GM21390 (cell line): ENCODE results near the gene SLC8A1.

ENCODE experiments used
- ATAC-seq: cut with Tn5 transposase; IDR thresholded peaks from one replicate; pipeline ENCODE4 v1.9.1; 2021; ENCODE audit not compliant: unreplicated experiment

The SLC8A1 gene

DNA sequence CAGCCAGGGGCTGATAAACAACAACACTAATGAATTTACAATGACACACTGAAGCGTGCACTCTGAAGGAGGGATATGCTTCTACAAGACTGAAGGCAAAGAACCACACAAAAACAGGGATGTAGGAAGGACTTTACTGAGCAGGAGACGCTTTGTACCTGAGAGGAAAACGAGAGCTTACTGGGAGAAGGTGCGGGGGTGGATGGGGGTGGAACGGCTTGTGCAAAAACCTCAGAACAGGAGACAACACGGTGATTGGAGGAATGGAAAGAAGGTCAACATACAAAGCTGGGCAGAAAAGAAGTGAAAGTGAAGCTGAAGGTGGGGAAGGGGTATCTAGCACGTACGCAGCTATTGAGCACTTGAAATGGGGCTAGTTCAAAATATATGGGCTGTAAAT lies 93.1 kb downstream of the SLC8A1 start:
- no peak for ATAC-seq

DNA sequence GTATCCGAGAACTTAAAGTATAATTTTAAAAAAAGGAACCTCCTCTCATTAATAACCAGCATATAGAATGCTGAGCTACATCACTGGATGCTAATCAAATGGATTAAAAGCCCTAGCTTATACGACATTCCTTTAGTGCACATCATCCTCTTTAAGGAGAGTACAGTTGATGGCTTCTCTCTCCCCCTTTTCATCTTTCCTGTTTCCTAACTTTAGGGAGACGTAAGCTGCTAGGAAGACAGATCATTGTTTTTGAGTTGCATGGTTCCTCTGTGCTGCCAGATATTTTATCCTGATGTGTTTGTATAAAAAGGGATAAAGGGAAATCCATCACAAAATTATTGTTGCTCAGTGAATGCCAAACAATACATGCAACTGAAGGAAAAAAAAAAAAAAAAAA lies 94.2 kb downstream of the SLC8A1 start:
- ATAC-seq = no peak

DNA sequence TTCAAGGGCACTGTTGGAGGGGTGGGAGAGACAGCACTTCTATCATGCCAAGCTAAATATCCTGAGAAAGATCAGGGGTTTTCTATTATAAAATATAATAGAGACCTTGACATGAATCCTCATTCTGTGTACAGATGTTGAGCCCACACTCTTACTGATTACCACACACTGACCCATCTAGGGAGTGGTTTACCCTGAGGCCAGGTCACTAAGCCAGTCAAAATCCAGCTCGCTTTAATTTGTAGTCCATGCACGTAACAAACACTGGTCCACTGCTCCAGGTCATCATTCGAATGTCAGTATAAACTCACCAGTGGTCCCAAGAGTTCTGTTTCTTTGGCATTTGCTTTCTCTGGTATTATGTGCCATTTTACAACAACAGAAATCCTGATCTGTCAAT lies 96.4 kb downstream of the SLC8A1 start:
- no peak for ATAC-seq

DNA sequence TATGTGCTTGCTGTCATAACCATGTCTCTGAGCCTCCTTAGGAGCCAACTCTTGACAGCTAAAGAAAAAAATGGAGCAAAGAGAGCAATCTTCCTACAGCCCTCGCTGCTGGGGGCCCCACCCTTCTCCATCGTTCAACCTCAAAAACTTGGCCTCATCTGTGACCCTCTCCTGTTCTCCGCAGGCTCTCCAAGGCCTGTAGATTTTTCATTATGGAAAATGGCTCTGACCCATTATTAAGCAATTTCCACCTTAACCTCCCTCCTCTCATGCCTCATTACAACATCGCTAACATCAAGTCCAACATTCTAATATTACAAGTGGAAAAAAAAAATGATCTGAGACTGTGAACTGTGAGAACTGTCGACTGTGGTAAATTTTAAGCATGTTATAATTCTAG lies 98.7 kb downstream of the SLC8A1 start:
- no peak for ATAC-seq

DNA sequence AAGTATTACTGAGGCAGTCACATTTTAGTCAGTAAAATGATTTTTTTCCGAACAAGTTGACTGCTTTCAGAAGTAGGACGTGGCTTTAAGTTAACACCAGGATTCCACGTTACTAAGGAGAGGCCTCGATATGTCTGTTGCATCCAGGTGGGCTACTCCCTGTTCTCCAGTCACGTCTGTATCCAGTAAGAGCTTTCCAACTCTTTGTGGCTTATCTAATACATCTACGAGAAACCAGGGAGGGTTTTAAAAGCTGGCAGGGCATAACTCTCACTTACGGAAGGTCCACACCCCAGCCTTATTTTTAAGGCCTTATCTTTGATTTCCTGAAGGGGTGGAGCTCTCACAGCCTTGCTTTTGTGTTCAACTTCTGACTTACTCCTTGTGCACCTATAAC lies 99.2 kb downstream of the SLC8A1 start:
- ATAC-seq = no peak

DNA sequence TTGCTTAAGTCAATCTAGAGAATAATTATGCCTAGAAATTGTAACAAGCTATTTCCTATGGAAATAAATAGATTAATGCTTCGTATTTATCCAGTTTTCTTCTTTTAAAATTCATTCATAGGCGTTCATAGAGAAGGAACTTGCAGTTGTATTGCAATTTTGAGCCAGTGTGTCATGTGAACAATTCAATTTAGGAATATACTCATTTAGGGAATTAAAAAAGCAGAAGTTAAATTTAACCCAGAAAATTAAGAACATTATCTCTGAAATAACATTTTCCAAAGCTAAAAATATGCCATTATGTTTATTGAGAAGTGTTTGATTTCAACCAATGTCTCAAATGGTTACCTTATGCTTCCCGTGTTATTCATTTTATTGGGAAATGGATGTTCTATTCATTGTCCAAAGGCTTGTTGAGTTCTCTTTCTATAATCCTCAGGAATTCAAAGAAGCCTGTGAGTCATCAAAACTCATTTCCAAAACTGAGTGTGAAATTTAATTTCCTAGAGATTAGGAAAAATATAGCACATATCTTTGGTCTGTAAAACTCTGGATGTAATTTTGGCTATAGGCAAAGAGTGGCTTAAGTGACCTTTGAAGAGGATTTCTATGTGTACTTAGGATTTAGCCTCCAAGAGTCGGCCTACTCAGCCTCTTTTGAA lies 99.7 kb downstream of the SLC8A1 start:
- ATAC-seq = no peak

DNA sequence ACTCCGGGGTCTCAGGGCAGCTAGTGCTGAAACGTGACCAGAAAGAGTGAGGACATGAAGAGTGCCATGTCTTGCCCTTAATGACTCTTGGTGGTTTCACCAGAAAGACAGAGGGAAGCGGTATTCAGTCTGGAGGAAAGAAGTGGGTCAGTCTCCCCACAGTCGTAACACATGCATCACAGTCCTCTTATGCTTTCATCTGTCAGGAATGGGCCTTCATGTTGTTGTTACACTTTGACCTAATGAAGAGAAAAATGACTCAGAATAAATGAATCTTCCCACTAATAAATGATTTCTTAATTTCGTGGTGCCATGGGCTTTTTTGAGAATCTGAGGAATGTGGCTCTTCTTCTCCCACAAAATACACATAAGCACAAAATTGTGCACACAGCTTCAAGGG lies 103.2 kb downstream of the SLC8A1 start:
- no peak for ATAC-seq

DNA sequence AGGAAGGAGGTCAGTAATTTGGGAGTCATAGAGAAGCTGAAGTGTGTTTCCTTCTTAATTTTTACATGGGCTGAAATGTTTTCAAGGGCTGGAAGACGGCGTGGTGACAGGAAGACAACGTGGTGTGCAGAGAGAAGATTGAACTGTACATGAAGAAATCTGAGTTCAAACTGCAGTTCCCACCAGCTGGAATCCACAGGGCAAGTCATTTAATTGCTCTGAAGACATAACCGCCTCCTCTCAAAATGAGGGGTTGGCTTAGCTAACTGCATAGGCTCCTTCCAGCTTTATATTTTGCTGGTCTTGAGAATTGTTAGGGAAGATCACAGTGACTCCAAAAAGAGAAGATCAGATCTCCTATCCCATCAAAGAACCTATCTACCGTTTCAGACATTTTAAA lies 103.9 kb downstream of the SLC8A1 start:
- ATAC-seq = no peak

DNA sequence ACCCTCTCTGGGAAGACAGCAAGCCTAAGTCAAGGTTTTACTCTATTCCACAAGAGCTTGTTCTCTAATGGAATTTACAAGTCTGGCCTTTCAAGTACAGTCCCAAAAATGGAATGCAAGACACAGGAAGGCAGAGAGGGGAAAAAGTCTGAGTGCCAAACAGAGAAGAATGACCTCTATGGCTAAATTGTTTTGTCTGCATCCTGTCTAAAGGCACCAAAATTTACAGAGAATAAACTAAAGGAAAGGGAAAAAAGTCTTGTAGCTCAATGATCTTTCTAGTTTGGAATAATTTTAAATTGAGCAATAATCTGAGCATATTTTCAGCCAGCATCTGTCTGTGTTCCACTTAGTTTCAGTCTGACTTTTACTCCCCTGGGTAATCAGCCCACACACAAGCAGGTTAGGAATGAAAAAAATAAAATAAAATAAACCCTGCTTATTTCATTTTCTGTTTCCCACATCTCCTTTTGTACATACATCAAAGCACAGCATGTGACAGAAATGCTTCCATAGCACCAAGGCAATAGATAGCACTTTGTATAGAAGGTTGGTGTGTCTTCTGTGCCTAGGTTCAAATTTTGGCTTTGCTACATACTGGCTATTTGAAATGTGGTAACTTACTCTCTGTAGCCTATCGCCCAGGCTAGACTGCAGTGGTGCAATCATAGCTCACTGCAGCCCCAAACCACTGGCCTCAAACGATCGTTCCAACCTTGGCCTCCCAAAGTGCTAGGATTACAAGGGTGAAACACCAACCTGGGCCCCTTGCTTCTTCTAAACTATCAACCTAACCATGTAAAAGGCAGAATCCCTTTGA lies 105.1 kb downstream of the SLC8A1 start:
- ATAC-seq = peak; percentile 76

DNA sequence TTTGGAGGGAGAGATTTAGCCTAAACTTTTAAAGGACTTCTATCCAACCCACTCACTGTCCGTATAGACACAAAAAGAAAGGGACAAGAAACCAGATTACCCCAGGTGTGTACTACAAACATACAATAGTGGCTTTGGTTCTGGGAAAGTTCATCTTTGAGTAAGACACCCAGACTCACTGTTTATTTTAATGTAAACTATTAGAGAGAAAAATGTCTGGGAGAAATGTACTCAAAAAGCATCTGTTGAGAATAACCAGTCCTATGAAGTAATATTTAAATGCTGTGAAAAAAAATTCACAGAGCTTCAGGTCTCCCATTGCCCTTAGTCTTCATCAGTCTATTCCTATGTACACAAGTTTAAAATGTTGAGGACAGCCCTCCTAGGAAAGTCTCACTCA lies 107.5 kb downstream of the SLC8A1 start:
- no peak for ATAC-seq

DNA sequence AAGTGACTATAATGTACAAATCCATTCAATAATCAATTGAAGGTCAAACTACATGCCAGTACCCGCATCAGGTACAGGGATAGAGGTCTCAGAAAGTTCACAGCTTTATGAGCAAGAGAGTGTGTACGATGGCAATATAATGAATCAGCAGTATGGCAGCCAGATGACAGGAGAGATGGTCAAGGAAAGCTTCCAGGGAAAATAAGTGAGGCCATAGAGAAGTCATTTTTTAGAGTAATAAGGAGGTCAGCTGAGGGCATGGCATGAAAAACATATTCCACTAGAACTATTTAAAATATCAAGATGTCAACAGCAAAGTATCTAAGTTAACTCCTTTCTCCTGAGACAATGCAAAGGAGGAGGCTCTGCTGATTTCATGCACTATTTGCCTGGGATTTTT lies 108.0 kb downstream of the SLC8A1 start:
- no peak for ATAC-seq

DNA sequence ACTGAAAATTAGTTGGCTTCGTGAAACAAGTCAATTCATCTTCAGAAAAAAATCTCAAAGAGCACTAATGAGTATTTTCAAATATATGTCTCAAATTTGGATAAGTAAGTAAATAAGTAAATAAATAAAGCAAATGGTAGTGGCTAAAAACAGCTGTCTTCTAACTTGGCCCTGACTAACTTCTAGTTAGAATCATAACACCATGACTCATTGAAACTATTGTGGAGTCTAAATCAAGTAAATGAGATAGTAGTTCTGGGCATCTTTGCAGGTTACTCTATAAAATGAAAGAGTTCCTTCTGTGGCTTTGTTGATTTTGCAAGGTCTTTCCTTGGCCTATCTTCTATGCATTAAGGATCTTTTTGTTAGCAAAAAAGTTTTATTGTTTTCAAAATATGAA lies 110.7 kb downstream of the SLC8A1 start:
- ATAC-seq = no peak

DNA sequence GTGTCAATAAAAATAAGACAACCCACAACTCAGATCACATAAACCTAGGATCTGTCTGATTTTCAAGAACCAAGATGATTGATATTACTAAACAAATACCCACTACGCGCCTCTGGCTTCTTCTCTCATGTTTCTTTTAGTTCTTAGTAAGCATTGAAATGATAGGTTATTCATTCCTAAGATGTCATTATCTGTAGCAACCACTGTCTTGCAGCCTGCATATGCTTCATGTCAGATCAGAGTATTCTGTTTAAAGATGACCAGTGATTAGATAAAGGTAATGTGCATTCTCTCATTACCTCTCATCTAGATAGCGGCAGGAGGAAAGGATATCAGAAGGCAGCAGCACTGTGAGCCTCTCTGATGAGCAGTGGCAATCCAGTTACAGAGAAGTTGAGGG lies 112.9 kb downstream of the SLC8A1 start:
- ATAC-seq = no peak

DNA sequence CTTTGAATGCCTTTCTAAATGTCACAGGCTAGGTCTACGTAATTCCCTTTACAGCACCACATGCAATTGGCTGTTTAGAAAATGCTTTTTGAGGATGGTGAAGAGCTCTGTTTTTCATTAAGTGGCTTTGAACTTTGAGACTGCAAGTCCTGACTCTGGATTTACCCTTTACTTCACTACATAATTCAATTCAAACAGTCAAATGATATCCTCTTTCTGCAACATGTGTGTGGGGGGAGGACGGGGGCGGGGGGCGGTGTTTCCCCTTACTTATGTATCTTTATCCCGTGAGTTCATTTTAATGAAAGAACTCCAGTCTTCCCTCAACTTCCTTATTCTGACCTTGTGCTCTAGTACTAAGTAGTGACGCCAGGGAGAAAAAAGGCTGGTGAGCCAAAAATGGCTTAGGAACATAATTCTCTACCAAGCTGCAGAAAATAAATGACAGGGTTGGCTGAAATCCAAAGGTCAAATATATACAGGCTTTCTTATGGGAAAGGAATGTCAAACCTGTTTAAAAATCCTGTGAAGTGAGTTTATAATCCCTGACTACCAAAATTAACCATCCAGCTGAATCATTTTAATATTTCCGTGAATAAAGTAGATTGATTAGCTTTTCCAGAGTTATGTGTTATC lies 119.6 kb downstream of the SLC8A1 start:
- ATAC-seq = no peak

DNA sequence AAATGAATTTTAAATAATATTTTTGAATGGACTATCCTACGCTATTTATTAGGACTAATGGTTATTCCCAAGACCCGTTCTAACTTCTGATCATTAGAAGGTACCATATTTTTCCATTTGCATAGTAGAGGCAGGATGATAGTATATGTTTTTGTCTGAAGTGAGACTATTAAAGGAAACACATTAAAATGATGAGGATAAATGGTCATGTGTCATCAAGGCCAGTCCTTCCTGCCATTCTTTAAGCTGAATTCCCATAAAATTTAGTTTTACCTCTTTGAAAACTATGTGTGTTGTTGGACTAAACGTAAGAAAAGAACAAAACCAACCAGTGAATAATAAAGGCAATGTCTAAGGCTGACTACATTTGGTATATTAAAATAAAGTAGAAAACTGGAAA lies 121.8 kb downstream of the SLC8A1 start:
- ATAC-seq = no peak

DNA sequence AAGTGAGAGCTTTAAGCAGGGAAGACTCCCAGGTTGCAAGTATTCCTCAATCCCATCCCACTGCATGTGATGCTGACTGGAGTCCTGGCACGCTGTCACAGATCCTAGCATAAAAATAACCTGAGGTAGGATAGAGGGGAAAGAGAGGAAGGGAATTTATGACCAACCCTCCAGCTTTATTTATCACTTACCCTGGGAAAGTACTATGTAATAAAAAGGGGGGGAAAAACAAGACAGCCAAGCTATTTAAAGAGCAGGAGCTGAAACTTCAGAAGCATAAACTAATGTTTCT lies 122.2 kb downstream of the SLC8A1 start:
- no peak for ATAC-seq

DNA sequence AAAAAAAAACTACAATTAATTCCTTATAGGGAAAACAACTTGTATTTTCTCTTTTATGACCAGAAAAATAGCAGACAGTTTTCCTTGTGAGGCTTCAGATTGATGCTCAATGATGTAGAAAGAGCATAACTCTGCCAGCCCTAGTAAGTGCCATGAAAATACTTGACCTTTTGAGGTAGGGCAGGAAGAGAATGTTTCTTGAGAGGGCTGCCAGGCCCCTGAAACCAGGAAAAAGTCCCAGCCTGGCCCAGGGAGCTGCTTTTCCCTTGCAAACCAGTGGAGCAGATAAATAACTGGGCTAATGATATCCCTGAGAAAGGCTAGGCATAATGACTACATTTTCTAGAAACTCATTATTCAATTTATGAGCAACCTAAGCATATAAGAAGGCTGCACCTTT lies 126.8 kb downstream of the SLC8A1 start:
- ATAC-seq = no peak

DNA sequence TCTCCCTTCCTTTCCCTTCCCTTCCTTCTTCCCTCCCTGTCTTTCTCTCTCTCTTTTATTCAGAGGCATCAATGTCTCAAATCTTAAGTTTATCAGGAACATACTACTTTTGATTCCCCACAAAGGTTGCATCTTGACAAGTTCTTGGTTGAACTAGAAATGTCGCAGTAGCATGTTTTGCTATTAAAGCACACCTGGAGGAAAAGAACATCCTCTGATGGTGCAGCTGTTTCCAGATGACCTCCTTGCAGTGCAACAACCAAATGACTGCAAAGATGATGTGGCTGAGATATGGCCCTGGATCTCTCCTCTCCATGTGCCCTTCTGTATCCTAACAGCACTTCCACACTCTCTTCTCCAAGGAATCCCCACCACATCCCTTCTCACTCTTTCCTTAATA lies 127.2 kb downstream of the SLC8A1 start:
- ATAC-seq = no peak

DNA sequence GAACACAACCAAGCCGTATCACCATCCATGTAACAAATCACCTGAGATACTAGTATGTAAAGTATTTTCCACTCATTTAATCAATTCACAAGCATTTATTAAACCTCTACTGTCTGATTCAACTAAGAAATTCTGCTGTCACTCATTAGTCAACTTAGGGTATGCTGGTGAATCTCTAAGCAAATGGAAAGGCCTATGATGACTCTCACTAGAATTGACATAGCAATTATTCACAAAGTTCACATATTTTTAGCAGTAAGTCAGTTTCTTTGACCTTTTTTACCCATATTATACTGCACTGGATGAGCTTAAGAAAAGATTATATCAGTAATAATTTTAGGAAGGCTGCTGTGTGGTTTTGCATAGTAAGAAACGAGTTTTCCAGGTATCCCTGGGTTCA lies 130.1 kb downstream of the SLC8A1 start:
- ATAC-seq = no peak

DNA sequence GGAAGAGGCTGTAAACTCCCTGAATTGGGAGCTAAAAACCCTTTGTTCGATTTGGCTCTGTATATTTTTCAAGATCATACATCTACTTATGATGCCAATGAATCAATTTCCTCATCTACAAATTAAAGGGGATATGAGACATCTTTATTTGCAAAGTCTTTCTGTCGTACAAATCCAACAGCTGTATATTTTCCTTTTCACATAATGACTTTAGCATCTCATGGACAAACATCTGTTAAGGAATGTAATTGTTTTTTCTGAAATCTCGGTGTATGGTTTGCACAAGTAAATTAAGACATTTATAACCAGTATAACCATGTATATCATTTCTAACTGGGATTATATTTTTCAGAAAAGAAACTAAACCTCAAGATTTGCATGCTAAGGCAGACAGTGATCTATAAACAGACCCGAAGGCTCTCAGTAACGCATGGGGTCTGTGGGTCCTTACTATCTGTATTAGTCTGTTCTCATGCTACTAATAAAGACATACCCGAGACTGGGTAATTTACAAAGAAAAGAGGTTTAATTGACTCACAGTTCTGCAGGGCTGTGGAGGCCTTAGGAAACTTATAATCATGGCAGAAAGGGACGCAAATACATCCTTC lies 130.8 kb downstream of the SLC8A1 start:
- peak; percentile 75 for ATAC-seq

DNA sequence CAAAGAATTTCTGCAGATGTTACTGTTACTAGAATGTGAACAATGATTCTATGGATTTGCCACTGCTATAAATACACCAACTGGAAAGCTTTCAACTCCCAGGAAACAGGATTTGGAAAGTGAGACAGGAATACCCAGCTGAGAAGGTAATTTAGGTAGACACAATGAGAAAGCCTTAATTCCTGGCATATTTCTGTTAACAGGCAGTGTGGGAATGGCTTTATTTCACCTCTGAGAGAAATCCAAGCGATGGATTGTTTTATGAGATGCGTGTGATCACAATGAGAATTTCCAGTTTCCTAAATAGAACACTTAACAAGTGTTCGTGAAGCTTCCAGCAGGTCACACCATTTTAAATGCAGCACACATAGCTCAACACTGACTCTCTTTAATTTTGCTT lies 133.0 kb downstream of the SLC8A1 start:
- no peak for ATAC-seq

DNA sequence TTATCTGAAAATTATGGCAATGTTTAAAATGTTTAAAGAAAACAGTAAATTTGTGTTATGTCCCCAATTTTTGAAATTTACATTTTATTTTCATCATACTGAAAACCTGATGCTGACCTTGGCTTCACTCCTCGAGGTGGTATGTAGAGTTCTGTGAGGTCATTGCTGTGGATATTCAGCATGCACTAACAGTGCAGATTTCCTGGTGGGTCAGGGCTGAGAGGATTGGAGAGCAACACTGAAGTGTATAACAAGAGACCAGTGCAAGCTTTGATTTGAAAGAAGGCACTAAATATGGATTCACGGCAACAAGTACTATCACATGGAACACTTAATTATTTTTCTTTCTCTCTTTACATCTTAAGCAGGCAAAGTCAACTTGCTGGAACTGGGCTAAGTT lies 134.1 kb downstream of the SLC8A1 start:
- ATAC-seq = no peak
